HepG2 (cell line): Measurements from ENCODE around the gene HLA-DOA. TPM values are rescaled to one million over a fixed set of nuclear protein-coding genes. Genes with fewer than 3 reads are reported as not detected.

Source experiments
- HOXA7 ChIP-seq: sonication (generic); formaldehyde crosslinking; IDR thresholded peaks from 2 replicates; pipeline ENCODE4 v1.8.1; 2022; ENCODE audit warnings: mild to moderate bottlenecking, missing genetic modification reagents, moderate library complexity
- KAT8 ChIP-seq: IDR thresholded peaks from 2 replicates; pipeline ENCODE4 v1.6.1; 2016; ENCODE audit warnings: missing genetic modification reagents, missing compliant biosample characterization
- KDM3A ChIP-seq: IDR thresholded peaks from 2 replicates; pipeline ENCODE4 v1.6.1; 2018; ENCODE audit warnings: low read depth, missing compliant biosample characterization
- NFATC3 ChIP-seq: sonication (generic); formaldehyde crosslinking; IDR thresholded peaks from 2 replicates; pipeline ENCODE4 v1.5.1; 2020; ENCODE audit warnings: mild to moderate bottlenecking, missing genetic modification reagents
- NPAS2 ChIP-seq: sonication (generic); formaldehyde crosslinking; IDR thresholded peaks from 2 replicates; pipeline ENCODE4 v1.8.0; 2022; ENCODE audit warnings: mild to moderate bottlenecking, missing genetic modification reagents, borderline replicate concordance
- PCBP1 ChIP-seq: fragments of 200-400 bp; formaldehyde crosslinking; IDR thresholded peaks from 2 replicates; pipeline ENCODE4 v1.6.1; 2017; ENCODE audit warnings: mild to moderate bottlenecking, low read depth, low read length, borderline replicate concordance
- ZNF101 ChIP-seq: sonication (generic); formaldehyde crosslinking; IDR thresholded peaks from 2 replicates; pipeline ENCODE4 v1.4.0; 2020; ENCODE audit warnings: mild to moderate bottlenecking, low read depth, missing genetic modification reagents, borderline replicate concordance
- ZNF883 ChIP-seq: sonication (generic); formaldehyde crosslinking; IDR thresholded peaks from 2 replicates; pipeline ENCODE4 v1.5.1; 2020; ENCODE audit warnings: mild to moderate bottlenecking, missing genetic modification reagents; ENCODE audit errors: not compliant biosample characterization
- ZSCAN12 ChIP-seq: sonication (generic); formaldehyde crosslinking; IDR thresholded peaks from 2 replicates; pipeline ENCODE4 v1.9.0; 2021; ENCODE audit warnings: mild to moderate bottlenecking, missing genetic modification reagents
- polyA plus RNA-seq, 8 experiments: library from polyadenylated mRNA; depleted of rRNA in 3 of 8; stranded (reverse) in 7 of 8; unstranded in 1 of 8; fragments of >200 nt; fragmentation: Illumina TruSeq in 4 of 8; extraction: Trizol in 4 of 8; gene quantifications; 2 replicates each; pipeline versions ENCODE4 v1.2.1 to v1.2.3, GENCODE V29; 2011 to 2016; ENCODE audit warnings: low read depth in 4 of 8, missing spikeins in 1 of 8, mixed read lengths in 1 of 8; ENCODE audit not compliant: insufficient read depth in 1 of 8
- total RNA-seq, 5 experiments: library from RNA; depleted of rRNA; stranded (reverse); fragments of >200 nt; fragmentation: Illumina TruSeq; extraction: Trizol; gene quantifications; 2 replicates each; pipeline ENCODE4 v1.2.3, GENCODE V29; 2016; ENCODE audit warnings: low read depth in 1 of 5
- TF ChIP-seq, protein P1 (sequence below): sonication (generic); formaldehyde crosslinking; IDR thresholded peaks from 2 replicates; pipeline ENCODE4 v1.5.0; 2020; ENCODE audit warnings: mild to moderate bottlenecking, missing genetic modification reagents
- TF ChIP-seq, protein P2 (sequence below), 2 experiments: sonication (generic) in 1 of 2; formaldehyde crosslinking in 1 of 2; IDR thresholded peaks; 2 replicates each; pipeline versions ENCODE4 v1.6.1 to v1.9.0; 2014 to 2022; ENCODE audit warnings: antibody characterized with exemption in 1 of 2, borderline replicate concordance in 1 of 2, inconsistent platforms in 1 of 2, low read depth in 1 of 2, missing genetic modification reagents in 1 of 2
- TF ChIP-seq, protein P3 (sequence below): sonication (generic); formaldehyde crosslinking; IDR thresholded peaks from 2 replicates; pipeline ENCODE4 v1.4.0; 2020; ENCODE audit warnings: missing genetic modification reagents, borderline replicate concordance
- TF ChIP-seq, protein P4 (sequence below): sonication (generic); formaldehyde crosslinking; IDR thresholded peaks from 2 replicates; pipeline ENCODE4 v1.4.0; 2020; ENCODE audit warnings: missing genetic modification reagents, low read depth, mild to moderate bottlenecking, borderline replicate concordance

The HLA-DOA gene
- total and polyA plus RNA-seq, 2 of the 13 experiments (the other 11 are each of a cell fraction or from before 2014, with no cell fraction given): 0.03 to 0.09 TPM

DNA sequence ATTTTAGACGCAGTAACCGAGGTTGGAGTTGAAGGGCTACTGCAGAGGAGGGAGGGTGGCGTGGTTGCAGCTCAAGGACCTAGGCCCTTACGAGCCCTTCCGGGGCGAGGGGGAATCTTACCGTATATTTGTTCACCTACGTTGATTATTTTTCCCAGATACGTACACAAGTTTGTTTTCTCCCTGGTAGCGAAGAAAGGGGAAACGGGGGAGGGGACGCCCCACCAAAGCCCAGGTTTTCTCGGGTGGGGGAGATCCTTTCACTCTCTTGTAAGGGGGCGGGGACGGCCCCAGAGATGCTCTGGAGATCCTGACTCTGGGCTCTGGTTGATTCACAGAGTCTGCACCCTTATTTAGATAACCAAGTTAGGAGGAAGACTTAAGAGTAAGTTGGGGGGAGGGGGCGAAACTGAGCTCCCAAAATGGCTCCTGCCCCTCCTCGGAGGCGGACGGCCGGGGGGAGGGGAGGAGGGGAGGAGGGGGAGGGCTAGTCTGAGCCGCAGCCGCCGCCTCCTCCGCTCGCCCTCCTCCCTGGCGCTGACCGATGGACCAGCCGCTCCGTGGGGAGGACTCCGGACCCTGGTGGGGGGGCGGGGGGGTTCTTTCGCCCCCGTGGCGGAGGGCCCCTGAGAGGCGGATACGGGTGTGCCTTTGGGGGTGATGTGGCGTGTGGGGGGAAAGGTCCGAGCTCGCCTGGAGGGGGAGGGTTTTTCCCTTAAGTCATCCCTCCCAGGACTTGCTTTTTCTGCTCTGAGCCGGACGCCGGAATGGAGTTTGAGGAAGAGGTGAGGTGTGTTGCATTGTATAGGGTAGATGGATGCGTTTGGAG, 38.8 kb downstream of the HLA-DOA start (continued):
- TF ChIP-seq KAT8 (CRISPR knock-in tag): no peak
- TF ChIP-seq HOXA7 (CRISPR knock-in tag): no peak
- no peak for TF ChIP-seq ZNF883 (CRISPR knock-in tag)
- TF ChIP-seq, protein P1, sequence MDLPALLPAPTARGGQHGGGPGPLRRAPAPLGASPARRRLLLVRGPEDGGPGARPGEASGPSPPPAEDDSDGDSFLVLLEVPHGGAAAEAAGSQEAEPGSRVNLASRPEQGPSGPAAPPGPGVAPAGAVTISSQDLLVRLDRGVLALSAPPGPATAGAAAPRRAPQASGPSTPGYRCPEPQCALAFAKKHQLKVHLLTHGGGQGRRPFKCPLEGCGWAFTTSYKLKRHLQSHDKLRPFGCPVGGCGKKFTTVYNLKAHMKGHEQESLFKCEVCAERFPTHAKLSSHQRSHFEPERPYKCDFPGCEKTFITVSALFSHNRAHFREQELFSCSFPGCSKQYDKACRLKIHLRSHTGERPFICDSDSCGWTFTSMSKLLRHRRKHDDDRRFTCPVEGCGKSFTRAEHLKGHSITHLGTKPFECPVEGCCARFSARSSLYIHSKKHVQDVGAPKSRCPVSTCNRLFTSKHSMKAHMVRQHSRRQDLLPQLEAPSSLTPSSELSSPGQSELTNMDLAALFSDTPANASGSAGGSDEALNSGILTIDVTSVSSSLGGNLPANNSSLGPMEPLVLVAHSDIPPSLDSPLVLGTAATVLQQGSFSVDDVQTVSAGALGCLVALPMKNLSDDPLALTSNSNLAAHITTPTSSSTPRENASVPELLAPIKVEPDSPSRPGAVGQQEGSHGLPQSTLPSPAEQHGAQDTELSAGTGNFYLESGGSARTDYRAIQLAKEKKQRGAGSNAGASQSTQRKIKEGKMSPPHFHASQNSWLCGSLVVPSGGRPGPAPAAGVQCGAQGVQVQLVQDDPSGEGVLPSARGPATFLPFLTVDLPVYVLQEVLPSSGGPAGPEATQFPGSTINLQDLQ (CRISPR knock-in tag): no peak
- no peak for TF ChIP-seq ZNF101 (CRISPR knock-in tag)
- TF ChIP-seq, protein P2, sequence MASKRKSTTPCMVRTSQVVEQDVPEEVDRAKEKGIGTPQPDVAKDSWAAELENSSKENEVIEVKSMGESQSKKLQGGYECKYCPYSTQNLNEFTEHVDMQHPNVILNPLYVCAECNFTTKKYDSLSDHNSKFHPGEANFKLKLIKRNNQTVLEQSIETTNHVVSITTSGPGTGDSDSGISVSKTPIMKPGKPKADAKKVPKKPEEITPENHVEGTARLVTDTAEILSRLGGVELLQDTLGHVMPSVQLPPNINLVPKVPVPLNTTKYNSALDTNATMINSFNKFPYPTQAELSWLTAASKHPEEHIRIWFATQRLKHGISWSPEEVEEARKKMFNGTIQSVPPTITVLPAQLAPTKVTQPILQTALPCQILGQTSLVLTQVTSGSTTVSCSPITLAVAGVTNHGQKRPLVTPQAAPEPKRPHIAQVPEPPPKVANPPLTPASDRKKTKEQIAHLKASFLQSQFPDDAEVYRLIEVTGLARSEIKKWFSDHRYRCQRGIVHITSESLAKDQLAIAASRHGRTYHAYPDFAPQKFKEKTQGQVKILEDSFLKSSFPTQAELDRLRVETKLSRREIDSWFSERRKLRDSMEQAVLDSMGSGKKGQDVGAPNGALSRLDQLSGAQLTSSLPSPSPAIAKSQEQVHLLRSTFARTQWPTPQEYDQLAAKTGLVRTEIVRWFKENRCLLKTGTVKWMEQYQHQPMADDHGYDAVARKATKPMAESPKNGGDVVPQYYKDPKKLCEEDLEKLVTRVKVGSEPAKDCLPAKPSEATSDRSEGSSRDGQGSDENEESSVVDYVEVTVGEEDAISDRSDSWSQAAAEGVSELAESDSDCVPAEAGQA (IDR thresholded peaks at IDR 0.05; ENCODE audit: low read depth): no peak
- TF ChIP-seq, protein P2 (CRISPR knock-in tag; IDR thresholded peaks at IDR 0.05; ENCODE audit: borderline replicate concordance): no peak; the same call in 1 of the 2 replicates
- TF ChIP-seq KDM3A (CRISPR knock-in tag): no peak
- TF ChIP-seq ZSCAN12 (CRISPR knock-in tag): no peak
- TF ChIP-seq NPAS2 (CRISPR knock-in tag): no peak
- TF ChIP-seq, protein P3, sequence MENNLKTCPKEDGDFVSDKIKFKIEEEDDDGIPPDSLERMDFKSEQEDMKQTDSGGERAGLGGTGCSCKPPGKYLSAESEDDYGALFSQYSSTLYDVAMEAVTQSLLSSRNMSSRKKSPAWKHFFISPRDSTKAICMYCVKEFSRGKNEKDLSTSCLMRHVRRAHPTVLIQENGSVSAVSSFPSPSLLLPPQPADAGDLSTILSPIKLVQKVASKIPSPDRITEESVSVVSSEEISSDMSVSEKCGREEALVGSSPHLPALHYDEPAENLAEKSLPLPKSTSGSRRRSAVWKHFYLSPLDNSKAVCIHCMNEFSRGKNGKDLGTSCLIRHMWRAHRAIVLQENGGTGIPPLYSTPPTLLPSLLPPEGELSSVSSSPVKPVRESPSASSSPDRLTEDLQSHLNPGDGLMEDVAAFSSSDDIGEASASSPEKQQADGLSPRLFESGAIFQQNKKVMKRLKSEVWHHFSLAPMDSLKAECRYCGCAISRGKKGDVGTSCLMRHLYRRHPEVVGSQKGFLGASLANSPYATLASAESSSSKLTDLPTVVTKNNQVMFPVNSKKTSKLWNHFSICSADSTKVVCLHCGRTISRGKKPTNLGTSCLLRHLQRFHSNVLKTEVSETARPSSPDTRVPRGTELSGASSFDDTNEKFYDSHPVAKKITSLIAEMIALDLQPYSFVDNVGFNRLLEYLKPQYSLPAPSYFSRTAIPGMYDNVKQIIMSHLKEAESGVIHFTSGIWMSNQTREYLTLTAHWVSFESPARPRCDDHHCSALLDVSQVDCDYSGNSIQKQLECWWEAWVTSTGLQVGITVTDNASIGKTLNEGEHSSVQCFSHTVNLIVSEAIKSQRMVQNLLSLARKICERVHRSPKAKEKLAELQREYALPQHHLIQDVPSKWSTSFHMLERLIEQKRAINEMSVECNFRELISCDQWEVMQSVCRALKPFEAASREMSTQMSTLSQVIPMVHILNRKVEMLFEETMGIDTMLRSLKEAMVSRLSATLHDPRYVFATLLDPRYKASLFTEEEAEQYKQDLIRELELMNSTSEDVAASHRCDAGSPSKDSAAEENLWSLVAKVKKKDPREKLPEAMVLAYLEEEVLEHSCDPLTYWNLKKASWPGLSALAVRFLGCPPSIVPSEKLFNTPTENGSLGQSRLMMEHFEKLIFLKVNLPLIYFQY: no peak
- 0 out of 2 replicates have a peak, but pooled peaks have one; percentile 79 for TF ChIP-seq PCBP1
- TF ChIP-seq, protein P4, sequence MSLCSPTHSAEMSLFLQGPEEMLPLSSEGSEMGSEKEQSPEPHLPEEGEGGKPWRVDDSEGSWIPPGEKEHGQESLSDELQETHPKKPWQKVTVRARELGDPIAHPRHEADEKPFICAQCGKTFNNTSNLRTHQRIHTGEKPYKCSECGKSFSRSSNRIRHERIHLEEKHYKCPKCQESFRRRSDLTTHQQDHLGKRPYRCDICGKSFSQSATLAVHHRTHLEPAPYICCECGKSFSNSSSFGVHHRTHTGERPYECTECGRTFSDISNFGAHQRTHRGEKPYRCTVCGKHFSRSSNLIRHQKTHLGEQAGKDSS (CRISPR knock-in tag): no peak; the same call in 1 of the 2 replicates
- TF ChIP-seq NFATC3 (CRISPR knock-in tag): no peak
